Measurements from ENCODE around the gene TAF12. TPM values are rescaled to one million over a fixed set of nuclear protein-coding genes. Genes with fewer than 3 reads are reported as not detected.
"Not testable (repeated sequence)": the region's sequence is repeated elsewhere in the genome, so short reads cannot be mapped to it uniquely, and the experiment has no call there.

Gene TAF12
- total RNA-seq, 1 donor from 2014 or later, result 30.8 TPM

DNA sequence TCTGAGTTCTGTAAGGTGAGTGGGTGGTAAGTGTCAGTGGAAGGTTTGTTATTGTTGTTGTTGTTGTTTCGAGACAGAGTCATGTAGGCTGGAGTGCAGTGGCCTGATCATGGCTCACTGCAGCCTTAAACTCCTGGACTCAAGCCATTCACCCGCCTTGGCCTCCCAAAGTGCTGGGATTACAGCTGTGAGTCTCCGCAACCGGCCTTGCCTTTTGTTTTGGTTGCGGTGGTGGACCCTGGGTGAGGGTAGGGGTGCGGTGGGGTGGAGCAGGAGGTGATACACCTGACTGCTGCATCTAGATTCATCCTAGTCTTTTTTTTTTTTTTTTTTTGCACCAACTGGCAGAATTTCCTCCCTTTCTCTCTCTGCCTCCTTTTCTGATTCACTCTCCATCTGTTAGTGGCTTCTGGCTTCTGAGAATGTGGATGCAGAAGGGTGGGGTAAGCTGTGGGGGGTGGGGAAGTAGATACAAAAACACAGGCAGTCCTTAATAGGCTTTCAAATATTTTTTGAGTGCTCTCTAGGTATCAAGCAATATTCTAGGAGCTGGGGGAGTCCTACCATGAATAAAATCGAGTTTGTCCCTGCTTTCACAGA, 21.1 kb upstream of the TAF12 start:
- DNase-seq (ENCODE audit: low spot score), result no peak
- Mint-ChIP-seq H3K4me3 (ENCODE audit: low read depth) (no peak overlapping the region), H3K9me3 (no peaks in the 10 kb centered on the region), H3K27me3 (ENCODE audit: low read depth) (no peaks in the 10 kb centered on the region), H3K4me1 (ENCODE audit: low read depth) (peaks cover 7% of the 10 kb centered on the region), H3K27ac (no peak overlapping the region), H3K36me3 (ENCODE audit: low read depth) (no peaks in the 10 kb centered on the region)
- intact Hi-C loops (cut with micrococcal nuclease), result loop anchor here (10.0 kb wide), 1 partner anchor 409 kb away; the partner anchor contains the start of gene SESN2

GRCh38 chr1:28656335-28656734, 13.5 kb upstream of the TAF12 start:
- Mint-ChIP-seq H3K27ac (no peak overlapping the region), H3K4me3 (ENCODE audit: low read depth) (no peak overlapping the region), H3K9me3 (no peaks in the 10 kb centered on the region), H3K4me1 (ENCODE audit: low read depth) (no peaks in the 10 kb centered on the region), H3K36me3 (ENCODE audit: low read depth) (no peaks in the 10 kb centered on the region), H3K27me3 (ENCODE audit: low read depth) (no peaks in the 10 kb centered on the region)
- DNase-seq (ENCODE audit: low spot score), result no peak
- intact Hi-C loops (cut with micrococcal nuclease), result no loop called here

- DNase-seq (ENCODE audit: low spot score); H3K4me1 Mint-ChIP-seq (ENCODE audit: low read depth); intact Hi-C loops (cut with micrococcal nuclease); H3K36me3 Mint-ChIP-seq (ENCODE audit: low read depth); H3K27me3 Mint-ChIP-seq (ENCODE audit: low read depth); H3K27ac Mint-ChIP-seq; H3K9me3 Mint-ChIP-seq; H3K4me3 Mint-ChIP-seq (ENCODE audit: low read depth): not testable (repeated sequence)
Measured at GRCh38 chr1:28655448-28656311, 12.8 kb upstream of the TAF12 start.

DNA sequence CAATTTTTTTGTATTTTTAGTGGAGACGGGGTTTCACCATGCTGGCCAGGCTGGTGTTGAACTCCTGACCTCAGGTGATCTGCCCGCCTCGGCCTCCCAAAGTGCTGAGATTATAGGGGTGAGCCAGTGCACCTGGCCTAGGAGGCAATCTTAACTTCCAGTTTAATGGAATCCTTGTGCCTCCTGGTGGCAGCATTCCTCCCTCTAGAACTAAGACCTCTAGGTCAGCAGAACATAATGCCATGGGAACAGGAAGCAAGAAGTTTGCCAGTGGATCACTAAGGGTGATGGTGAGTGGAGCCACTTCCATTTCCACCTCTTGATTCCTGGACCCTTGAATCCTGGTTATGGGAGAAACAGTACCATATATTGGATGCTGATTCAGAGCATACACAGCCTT, 11.0 kb upstream of the TAF12 start:
- H3K36me3 Mint-ChIP-seq (ENCODE audit: low read depth); H3K9me3 Mint-ChIP-seq; H3K27me3 Mint-ChIP-seq (ENCODE audit: low read depth); intact Hi-C loops (cut with micrococcal nuclease); H3K27ac Mint-ChIP-seq; H3K4me3 Mint-ChIP-seq (ENCODE audit: low read depth); DNase-seq (ENCODE audit: low spot score); H3K4me1 Mint-ChIP-seq (ENCODE audit: low read depth): not testable (repeated sequence)

DNA sequence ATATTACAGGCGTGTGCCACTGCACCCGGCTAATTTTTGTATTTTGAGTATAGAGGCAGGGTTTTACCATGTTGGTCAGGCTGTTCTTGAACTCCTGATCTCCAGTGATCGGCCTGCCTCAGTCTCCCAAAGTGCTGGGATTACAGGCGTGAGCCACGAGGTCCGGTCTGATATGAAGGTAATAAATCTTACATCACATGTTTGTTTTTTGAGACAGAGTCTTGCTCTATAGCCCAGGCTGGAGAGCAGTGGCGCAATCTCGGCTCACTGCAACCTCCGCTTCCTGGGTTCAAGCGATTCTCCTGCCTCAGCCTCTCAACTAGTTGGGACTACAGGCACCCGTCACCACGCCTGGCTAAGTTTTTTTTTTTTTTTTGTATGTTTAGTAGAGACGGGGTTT, 10.2 kb upstream of the TAF12 start:
- intact Hi-C loops (cut with micrococcal nuclease); H3K4me1 Mint-ChIP-seq (ENCODE audit: low read depth); H3K36me3 Mint-ChIP-seq (ENCODE audit: low read depth); H3K9me3 Mint-ChIP-seq; H3K27me3 Mint-ChIP-seq (ENCODE audit: low read depth); DNase-seq (ENCODE audit: low spot score); H3K4me3 Mint-ChIP-seq (ENCODE audit: low read depth); H3K27ac Mint-ChIP-seq: not testable (repeated sequence)

DNA sequence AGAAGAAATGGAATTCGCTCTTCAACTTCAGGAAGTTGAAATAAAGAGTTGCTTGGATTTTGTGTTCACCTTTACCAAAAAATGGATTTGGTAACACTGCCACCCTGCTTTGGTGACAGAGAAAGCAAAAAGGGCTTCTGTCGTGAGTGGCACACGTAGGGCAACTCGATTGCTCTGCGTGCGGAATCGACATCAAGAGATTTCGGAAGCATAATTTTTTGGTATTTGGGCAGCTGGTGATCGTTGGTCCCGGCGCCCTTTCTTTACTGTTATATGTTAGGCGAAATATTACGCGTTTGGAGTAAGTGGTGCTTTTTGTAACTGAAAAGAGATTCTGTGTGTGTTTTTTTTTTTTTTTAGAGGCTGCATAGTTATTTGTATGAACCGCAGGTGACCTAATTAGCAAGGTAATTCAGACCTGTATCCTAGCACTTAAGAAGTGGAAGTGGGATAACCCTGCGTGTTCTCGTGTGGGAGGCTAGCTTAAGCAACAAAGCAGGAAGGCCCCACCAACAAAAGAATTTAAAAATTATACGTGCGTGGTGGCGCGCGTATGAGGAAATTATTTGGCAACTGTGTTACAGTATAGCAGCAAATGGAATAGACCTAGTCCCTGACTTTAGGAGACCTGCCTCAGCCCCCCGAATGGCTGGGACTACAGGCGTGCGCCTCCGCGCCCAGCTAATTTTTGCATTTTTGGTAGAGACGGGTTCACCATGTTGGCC, 5.8 kb upstream of the TAF12 start, which contains the start of gene RNU11:
TSS of gene RNU11 (plus strand) at position 127 of the 725 bp plus-strand sequence.
- Mint-ChIP-seq H3K9me3 (no peaks in the 10 kb centered on the region), H3K4me3 (ENCODE audit: low read depth) (peak within 1 kb of the TSS; percentile 81), H3K27ac (peak within 1 kb of the TSS; percentile 99), H3K27me3 (ENCODE audit: low read depth) (no peaks in the 10 kb centered on the region), H3K4me1 (ENCODE audit: low read depth) (peaks cover 25% of the 10 kb centered on the region), H3K36me3 (ENCODE audit: low read depth) (no peaks in the 10 kb centered on the region)
- peak; percentile 84 for DNase-seq (ENCODE audit: low spot score)
- intact Hi-C loops (cut with micrococcal nuclease), result loop anchor here (1.0 to 2.0 kb wide), 4 partner anchors 20 to 130 kb away; partner anchors contain the start of genes GMEB1 and YTHDF2

- no peaks in the 10 kb centered on the region for H3K9me3 Mint-ChIP-seq
- H3K36me3 Mint-ChIP-seq (ENCODE audit: low read depth), result no peaks in the 10 kb centered on the region
- H3K4me1 Mint-ChIP-seq (ENCODE audit: low read depth), result peaks cover 27% of the 10 kb centered on the region
- H3K27ac Mint-ChIP-seq, result peak overlapping the region; percentile 99
- intact Hi-C loops (cut with micrococcal nuclease), result loop anchor here (1.0 to 2.0 kb wide), 4 partner anchors 20 to 129 kb away; partner anchors contain the start of genes GMEB1 and YTHDF2
- DNase-seq (ENCODE audit: low spot score), result peak; percentile 89
- peak overlapping the region; percentile 81 for H3K4me3 Mint-ChIP-seq (ENCODE audit: low read depth)
- no peaks in the 10 kb centered on the region for H3K27me3 Mint-ChIP-seq (ENCODE audit: low read depth)
Measured at GRCh38 chr1:28648008-28648473, 5.2 kb upstream of the TAF12 start.

GRCh38 chr1:28646040-28646439, 3.2 kb upstream of the TAF12 start:
- DNase-seq (ENCODE audit: low spot score), result no peak
- H3K4me1 Mint-ChIP-seq (ENCODE audit: low read depth), result peaks cover 38% of the 10 kb centered on the region
- no peaks in the 10 kb centered on the region for H3K9me3 Mint-ChIP-seq
- intact Hi-C loops (cut with micrococcal nuclease), result no loop called here
- H3K36me3 Mint-ChIP-seq (ENCODE audit: low read depth), result peaks cover 5% of the 10 kb centered on the region
- H3K27ac Mint-ChIP-seq, result peak overlapping the region; percentile 78
- H3K4me3 Mint-ChIP-seq (ENCODE audit: low read depth), result peak overlapping the region; percentile 11
- no peaks in the 10 kb centered on the region for H3K27me3 Mint-ChIP-seq (ENCODE audit: low read depth)

- intact Hi-C loops (cut with micrococcal nuclease); H3K27ac Mint-ChIP-seq; H3K27me3 Mint-ChIP-seq (ENCODE audit: low read depth); DNase-seq (ENCODE audit: low spot score); H3K9me3 Mint-ChIP-seq; H3K4me3 Mint-ChIP-seq (ENCODE audit: low read depth); H3K36me3 Mint-ChIP-seq (ENCODE audit: low read depth): not testable (repeated sequence)
- H3K4me1 Mint-ChIP-seq (ENCODE audit: low read depth), result peaks cover 38% of the 10 kb centered on the region
Measured at GRCh38 chr1:28645406-28645805, 2.5 kb upstream of the TAF12 start.

- Mint-ChIP-seq H3K9me3 (no peaks in the 10 kb centered on the region), H3K36me3 (ENCODE audit: low read depth) (peaks cover 9% of the 10 kb centered on the region), H3K27me3 (ENCODE audit: low read depth) (no peaks in the 10 kb centered on the region), H3K4me3 (ENCODE audit: low read depth) (peak overlapping the region; percentile 99), H3K27ac (peak overlapping the region; percentile 97), H3K4me1 (ENCODE audit: low read depth) (peaks cover 43% of the 10 kb centered on the region)
- DNase-seq (ENCODE audit: low spot score), result no peak
- intact Hi-C loops (cut with micrococcal nuclease), result loop anchor here (5.0 kb wide), 1 partner anchor 243 kb away; no protein-coding TSS in a partner anchor
Measured at GRCh38 chr1:28644494-28644893, 1.6 kb upstream of the TAF12 start.

GRCh38 chr1:28642056-28642846, 616 bp downstream of the TAF12 start:
- peaks cover 33% of the 10 kb centered on the region for H3K4me1 Mint-ChIP-seq (ENCODE audit: low read depth)
- intact Hi-C loops (cut with micrococcal nuclease), result loop anchor here (2.0 to 5.0 kb wide), 3 partner anchors 245 to 539 kb away; partner anchors contain the start of genes PHACTR4 and SRSF4
- peaks cover 9% of the 10 kb centered on the region for H3K36me3 Mint-ChIP-seq (ENCODE audit: low read depth)
- H3K27ac Mint-ChIP-seq, result peak overlapping the region; percentile 97
- no peaks in the 10 kb centered on the region for H3K9me3 Mint-ChIP-seq
- H3K27me3 Mint-ChIP-seq (ENCODE audit: low read depth), result no peaks in the 10 kb centered on the region
- DNase-seq (ENCODE audit: low spot score), result no peak
- peak overlapping the region; percentile 99 for H3K4me3 Mint-ChIP-seq (ENCODE audit: low read depth)

GRCh38 chr1:28640766-28641165, 2.1 kb downstream of the TAF12 start:
- Mint-ChIP-seq H3K36me3 (ENCODE audit: low read depth) (peaks cover 9% of the 10 kb centered on the region), H3K4me1 (ENCODE audit: low read depth) (peaks cover 35% of the 10 kb centered on the region), H3K27ac (no peak overlapping the region), H3K27me3 (ENCODE audit: low read depth) (no peaks in the 10 kb centered on the region), H3K4me3 (ENCODE audit: low read depth) (peak overlapping the region; percentile 99), H3K9me3 (no peaks in the 10 kb centered on the region)
- intact Hi-C loops (cut with micrococcal nuclease), result loop anchor here (1.0 to 5.0 kb wide), 2 partner anchors 87 to 247 kb away; partner anchors contain the start of gene TRNAU1AP
- no peak for DNase-seq (ENCODE audit: low spot score)
